AML-193 (cell line): Measurements from ENCODE around the gene HNRNPUL1.

Experiments used
- DNase-seq, 2 experiments: peaks; one replicate each; lab custom pipeline; 2025; lab: John Stamatoyannopoulos, UW

The HNRNPUL1 gene

GRCh38 chr19:41234512-41235168 is 29.5 kb upstream of the HNRNPUL1 start:
- DNase-seq = no peak

- no peak for DNase-seq
These were observed 28.7 kb upstream of the HNRNPUL1 start for GRCh38 chr19:41235480-41235879.

GRCh38 chr19:41238244-41238643 is 25.9 kb upstream of the HNRNPUL1 start:
- DNase-seq = no peak

GRCh38 chr19:41239363-41239762 is 24.8 kb upstream of the HNRNPUL1 start:
- DNase-seq = no peak

- DNase-seq = no peak
These were observed 24.1 kb upstream of the HNRNPUL1 start for GRCh38 chr19:41239961-41240574.

GRCh38 chr19:41241859-41242258 is 22.3 kb upstream of the HNRNPUL1 start:
- no peak for DNase-seq

GRCh38 chr19:41244117-41244516 is 20.1 kb upstream of the HNRNPUL1 start:
- no peak for DNase-seq

- DNase-seq = no peak
These were observed 18.3 kb upstream of the HNRNPUL1 start for GRCh38 chr19:41245843-41246242.

GRCh38 chr19:41248895-41249294 is 15.3 kb upstream of the HNRNPUL1 start:
- no peak for DNase-seq

GRCh38 chr19:41249707-41250423 is 14.3 kb upstream of the HNRNPUL1 start:
- DNase-seq = no peak

GRCh38 chr19:41253660-41254059 is 10.5 kb upstream of the HNRNPUL1 start:
- DNase-seq = no peak

GRCh38 chr19:41255171-41255570 is 9.0 kb upstream of the HNRNPUL1 start:
- no peak for DNase-seq

- no peak for DNase-seq
These were observed 2.5 kb upstream of the HNRNPUL1 start for GRCh38 chr19:41261474-41262190.

GRCh38 chr19:41263042-41263849 is 926 bp upstream of the HNRNPUL1 start:
- DNase-seq = peak; percentile 68 to 71

- no peak for DNase-seq
These were observed 616 bp downstream of the HNRNPUL1 start for GRCh38 chr19:41264581-41265394.

- no peak for DNase-seq
These were observed 1.4 kb downstream of the HNRNPUL1 start for GRCh38 chr19:41265395-41266153.

- DNase-seq = no peak
These were observed 4.9 kb downstream of the HNRNPUL1 start for GRCh38 chr19:41269055-41269454.

GRCh38 chr19:41269571-41269970 is 5.4 kb downstream of the HNRNPUL1 start:
- DNase-seq = no peak

GRCh38 chr19:41273076-41273475 is 8.9 kb downstream of the HNRNPUL1 start:
- DNase-seq = no peak

GRCh38 chr19:41274802-41275201 is 10.6 kb downstream of the HNRNPUL1 start:
- DNase-seq = no peak
